ENCODE data around the gene CLEC11A.
"Not testable (repeated sequence)": the region's sequence is repeated elsewhere in the genome, so short reads cannot be mapped to it uniquely, and the experiment has no call there.

GRCh38 chr19:50766746-50767145, 43.6 kb downstream of the CLEC11A start:
- TF ChIP-seq CTCF (IDR thresholded peaks at IDR 0.05; ENCODE audit: low read depth, low read length, missing input control); JUND (IDR thresholded peaks at IDR 0.05); MAX (IDR thresholded peaks at IDR 0.05); REST (IDR thresholded peaks at IDR 0.05); RAD21 (IDR thresholded peaks at IDR 0.05); YY1 (IDR thresholded peaks at IDR 0.05); TAF1 (conservative IDR thresholded peaks at IDR 0.05); ATF3 (IDR thresholded peaks at IDR 0.05); EGR1 (IDR thresholded peaks at IDR 0.05; ENCODE audit: low read depth in 2 of 2); HNF4G (IDR thresholded peaks at IDR 0.05): not testable (repeated sequence)

Data from liver (tissue), 3 donors.